HepG2 (cell line): Measurements from ENCODE around the gene PDE3B. TPM values are rescaled to one million over a fixed set of nuclear protein-coding genes. Genes with fewer than 3 reads are reported as not detected.
A peak's percentile ranks its signal among the peaks of the same experiment; 100 is the strongest.

Experiments
- DPF2 ChIP-seq: sonication (generic); formaldehyde crosslinking; IDR thresholded peaks from 2 replicates; pipeline ENCODE4 v1.4.0; 2020; ENCODE audit warnings: mild to moderate bottlenecking, low read depth, missing genetic modification reagents, borderline replicate concordance
- HES4 ChIP-seq: sonication (generic); formaldehyde crosslinking; IDR thresholded peaks from 2 replicates; pipeline ENCODE4 v1.9.0; 2021; ENCODE audit warnings: mild to moderate bottlenecking, missing genetic modification reagents, borderline replicate concordance
- KAT2B ChIP-seq: fragments of 150-350 bp; IDR thresholded peaks from 2 replicates; pipeline ENCODE4 v1.6.1; 2014; ENCODE audit warnings: low read depth, low read length, borderline replicate concordance
- SATB2 ChIP-seq: sonication (generic); formaldehyde crosslinking; IDR thresholded peaks from 2 replicates; pipeline ENCODE4 v1.5.0; 2020; ENCODE audit warnings: missing genetic modification reagents
- TEAD3 ChIP-seq: optimal IDR thresholded peaks from 2 replicates; pipeline ENCODE3; 2016; ENCODE audit warnings: borderline replicate concordance
- ZNF235 ChIP-seq: sonication (generic); formaldehyde crosslinking; IDR thresholded peaks from 2 replicates; pipeline ENCODE4 v1.8.1; 2023; ENCODE audit warnings: mild to moderate bottlenecking, missing genetic modification reagents, borderline replicate concordance
- polyA plus RNA-seq, 8 experiments: library from polyadenylated mRNA; depleted of rRNA in 3 of 8; stranded (reverse) in 7 of 8; unstranded in 1 of 8; fragments of >200 nt; fragmentation: Illumina TruSeq in 4 of 8; extraction: Trizol in 4 of 8; gene quantifications; 2 replicates each; pipeline versions ENCODE4 v1.2.1 to v1.2.3, GENCODE V29; 2011 to 2016; ENCODE audit warnings: low read depth in 4 of 8, missing spikeins in 1 of 8, mixed read lengths in 1 of 8; ENCODE audit not compliant: insufficient read depth in 1 of 8
- total RNA-seq, 5 experiments: library from RNA; depleted of rRNA; stranded (reverse); fragments of >200 nt; fragmentation: Illumina TruSeq; extraction: Trizol; gene quantifications; 2 replicates each; pipeline ENCODE4 v1.2.3, GENCODE V29; 2016; ENCODE audit warnings: low read depth in 1 of 5
- TF ChIP-seq, protein P1 (sequence below): sonication (generic); formaldehyde crosslinking; IDR thresholded peaks from 2 replicates; pipeline ENCODE4 v1.4.0; 2020; ENCODE audit warnings: missing genetic modification reagents
- TF ChIP-seq, protein P2 (sequence below): sonication (generic); formaldehyde crosslinking; IDR thresholded peaks from 2 replicates; pipeline ENCODE4 v1.5.1; 2020; ENCODE audit warnings: mild to moderate bottlenecking, missing genetic modification reagents, borderline replicate concordance
- TF ChIP-seq, protein P3 (sequence below): sonication (generic); formaldehyde crosslinking; IDR thresholded peaks from 2 replicates; pipeline ENCODE4 v1.8.1; 2023; ENCODE audit warnings: mild to moderate bottlenecking, inconsistent platforms, moderate library complexity, missing genetic modification reagents, borderline replicate concordance
- TF ChIP-seq, protein P4 (sequence below): sonication (generic); formaldehyde crosslinking; IDR thresholded peaks from 2 replicates; pipeline ENCODE4 v1.4.0; 2020; ENCODE audit warnings: missing genetic modification reagents, mild to moderate bottlenecking, borderline replicate concordance
- TF ChIP-seq, protein P5 (sequence below): sonication (generic); formaldehyde crosslinking; IDR thresholded peaks from 2 replicates; pipeline ENCODE4 v1.4.0; 2020; ENCODE audit warnings: missing genetic modification reagents
- TF ChIP-seq, protein P6 (sequence below): sonication (generic); formaldehyde crosslinking; IDR thresholded peaks from 2 replicates; pipeline ENCODE4 v1.8.0; 2022; ENCODE audit warnings: missing genetic modification reagents, mild to moderate bottlenecking, moderate library complexity, borderline replicate concordance

Gene PDE3B
- total and polyA plus RNA-seq, 2 of the 13 experiments (the other 11 are each of a cell fraction or from before 2014, with no cell fraction given), result 14.1 to 26.5 TPM

DNA sequence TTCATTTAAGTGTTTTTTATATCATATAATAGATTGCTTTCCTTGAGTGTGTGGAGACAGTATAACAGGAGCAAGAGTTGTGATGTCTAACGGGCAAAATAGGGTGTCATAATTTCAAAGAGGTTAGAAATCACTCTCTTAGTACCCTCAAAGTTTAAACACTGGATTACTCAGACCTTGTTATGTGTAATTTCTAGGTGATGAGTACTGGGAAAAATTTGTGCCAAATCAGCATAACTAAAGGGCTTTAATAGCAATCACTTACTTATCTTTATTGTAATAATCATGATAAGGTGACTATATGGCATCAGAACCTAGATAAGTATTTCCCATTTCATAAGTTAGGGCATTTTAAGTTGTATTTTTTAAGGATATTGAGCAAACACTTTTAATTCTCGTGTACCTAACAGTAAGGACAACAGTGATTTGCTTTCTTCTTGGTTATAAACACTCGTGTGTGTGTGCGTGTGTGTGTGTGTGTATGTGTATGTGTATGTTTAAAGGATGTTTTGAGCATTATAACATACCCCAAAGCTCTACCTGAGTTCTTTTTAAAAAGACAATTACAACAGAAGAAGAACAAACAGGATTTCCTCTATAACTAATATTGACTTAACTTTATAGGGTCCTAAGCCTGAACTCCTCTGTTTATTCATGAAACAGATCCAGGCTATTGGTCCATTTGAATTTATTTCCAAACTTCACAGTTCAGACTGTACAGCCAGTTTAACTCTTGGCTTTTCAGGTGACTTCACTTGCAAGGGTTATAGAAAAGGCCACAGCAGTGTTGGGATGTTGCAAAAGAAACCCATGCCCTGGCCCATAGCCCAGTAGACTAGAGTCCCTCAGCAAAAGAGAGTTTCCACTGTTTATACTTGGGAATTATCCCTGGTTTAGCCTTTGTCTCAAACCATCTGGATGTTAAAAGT lies 23.7 kb upstream of the PDE3B start (continued):
- TF ChIP-seq, protein P1, sequence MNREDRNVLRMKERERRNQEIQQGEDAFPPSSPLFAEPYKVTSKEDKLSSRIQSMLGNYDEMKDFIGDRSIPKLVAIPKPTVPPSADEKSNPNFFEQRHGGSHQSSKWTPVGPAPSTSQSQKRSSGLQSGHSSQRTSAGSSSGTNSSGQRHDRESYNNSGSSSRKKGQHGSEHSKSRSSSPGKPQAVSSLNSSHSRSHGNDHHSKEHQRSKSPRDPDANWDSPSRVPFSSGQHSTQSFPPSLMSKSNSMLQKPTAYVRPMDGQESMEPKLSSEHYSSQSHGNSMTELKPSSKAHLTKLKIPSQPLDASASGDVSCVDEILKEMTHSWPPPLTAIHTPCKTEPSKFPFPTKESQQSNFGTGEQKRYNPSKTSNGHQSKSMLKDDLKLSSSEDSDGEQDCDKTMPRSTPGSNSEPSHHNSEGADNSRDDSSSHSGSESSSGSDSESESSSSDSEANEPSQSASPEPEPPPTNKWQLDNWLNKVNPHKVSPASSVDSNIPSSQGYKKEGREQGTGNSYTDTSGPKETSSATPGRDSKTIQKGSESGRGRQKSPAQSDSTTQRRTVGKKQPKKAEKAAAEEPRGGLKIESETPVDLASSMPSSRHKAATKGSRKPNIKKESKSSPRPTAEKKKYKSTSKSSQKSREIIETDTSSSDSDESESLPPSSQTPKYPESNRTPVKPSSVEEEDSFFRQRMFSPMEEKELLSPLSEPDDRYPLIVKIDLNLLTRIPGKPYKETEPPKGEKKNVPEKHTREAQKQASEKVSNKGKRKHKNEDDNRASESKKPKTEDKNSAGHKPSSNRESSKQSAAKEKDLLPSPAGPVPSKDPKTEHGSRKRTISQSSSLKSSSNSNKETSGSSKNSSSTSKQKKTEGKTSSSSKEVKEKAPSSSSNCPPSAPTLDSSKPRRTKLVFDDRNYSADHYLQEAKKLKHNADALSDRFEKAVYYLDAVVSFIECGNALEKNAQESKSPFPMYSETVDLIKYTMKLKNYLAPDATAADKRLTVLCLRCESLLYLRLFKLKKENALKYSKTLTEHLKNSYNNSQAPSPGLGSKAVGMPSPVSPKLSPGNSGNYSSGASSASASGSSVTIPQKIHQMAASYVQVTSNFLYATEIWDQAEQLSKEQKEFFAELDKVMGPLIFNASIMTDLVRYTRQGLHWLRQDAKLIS (CRISPR knock-in tag), result no peak
- TF ChIP-seq DPF2 (CRISPR knock-in tag) (peak; percentile 58; the same call in 1 of the 2 replicates), HES4 (CRISPR knock-in tag) (no peak), KAT2B (no peak), ZNF235 (no peak), SATB2 (CRISPR knock-in tag) (no peak), TEAD3 (CRISPR knock-in tag) (no peak)
- TF ChIP-seq, protein P2, sequence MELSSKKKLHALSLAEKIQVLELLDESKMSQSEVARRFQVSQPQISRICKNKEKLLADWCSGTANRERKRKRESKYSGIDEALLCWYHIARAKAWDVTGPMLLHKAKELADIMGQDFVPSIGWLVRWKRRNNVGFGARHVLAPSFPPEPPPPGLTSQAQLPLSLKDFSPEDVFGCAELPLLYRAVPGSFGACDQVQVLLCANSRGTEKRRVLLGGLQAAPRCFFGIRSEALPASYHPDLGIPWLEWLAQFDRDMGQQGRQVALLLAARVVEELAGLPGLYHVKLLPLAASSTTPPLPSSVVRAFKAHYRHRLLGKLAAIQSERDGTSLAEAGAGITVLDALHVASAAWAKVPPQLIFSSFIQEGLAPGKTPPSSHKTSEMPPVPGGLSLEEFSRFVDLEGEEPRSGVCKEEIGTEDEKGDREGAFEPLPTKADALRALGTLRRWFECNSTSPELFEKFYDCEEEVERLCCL (CRISPR knock-in tag), result no peak
- TF ChIP-seq, protein P3, sequence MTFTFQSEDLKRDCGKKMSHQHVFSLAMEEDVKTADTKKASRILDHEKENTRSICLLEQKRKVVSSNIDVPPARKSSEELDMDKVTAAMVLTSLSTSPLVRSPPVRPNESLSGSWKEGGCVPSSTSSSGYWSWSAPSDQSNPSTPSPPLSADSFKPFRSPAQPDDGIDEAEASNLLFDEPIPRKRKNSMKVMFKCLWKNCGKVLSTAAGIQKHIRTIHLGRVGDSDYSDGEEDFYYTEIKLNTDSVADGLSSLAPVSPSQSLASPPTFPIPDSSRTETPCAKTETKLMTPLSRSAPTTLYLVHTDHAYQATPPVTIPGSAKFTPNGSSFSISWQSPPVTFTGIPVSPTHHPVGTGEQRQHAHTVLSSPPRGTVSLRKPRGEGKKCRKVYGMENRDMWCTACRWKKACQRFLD (CRISPR knock-in tag), result no peak
- TF ChIP-seq, protein P4, sequence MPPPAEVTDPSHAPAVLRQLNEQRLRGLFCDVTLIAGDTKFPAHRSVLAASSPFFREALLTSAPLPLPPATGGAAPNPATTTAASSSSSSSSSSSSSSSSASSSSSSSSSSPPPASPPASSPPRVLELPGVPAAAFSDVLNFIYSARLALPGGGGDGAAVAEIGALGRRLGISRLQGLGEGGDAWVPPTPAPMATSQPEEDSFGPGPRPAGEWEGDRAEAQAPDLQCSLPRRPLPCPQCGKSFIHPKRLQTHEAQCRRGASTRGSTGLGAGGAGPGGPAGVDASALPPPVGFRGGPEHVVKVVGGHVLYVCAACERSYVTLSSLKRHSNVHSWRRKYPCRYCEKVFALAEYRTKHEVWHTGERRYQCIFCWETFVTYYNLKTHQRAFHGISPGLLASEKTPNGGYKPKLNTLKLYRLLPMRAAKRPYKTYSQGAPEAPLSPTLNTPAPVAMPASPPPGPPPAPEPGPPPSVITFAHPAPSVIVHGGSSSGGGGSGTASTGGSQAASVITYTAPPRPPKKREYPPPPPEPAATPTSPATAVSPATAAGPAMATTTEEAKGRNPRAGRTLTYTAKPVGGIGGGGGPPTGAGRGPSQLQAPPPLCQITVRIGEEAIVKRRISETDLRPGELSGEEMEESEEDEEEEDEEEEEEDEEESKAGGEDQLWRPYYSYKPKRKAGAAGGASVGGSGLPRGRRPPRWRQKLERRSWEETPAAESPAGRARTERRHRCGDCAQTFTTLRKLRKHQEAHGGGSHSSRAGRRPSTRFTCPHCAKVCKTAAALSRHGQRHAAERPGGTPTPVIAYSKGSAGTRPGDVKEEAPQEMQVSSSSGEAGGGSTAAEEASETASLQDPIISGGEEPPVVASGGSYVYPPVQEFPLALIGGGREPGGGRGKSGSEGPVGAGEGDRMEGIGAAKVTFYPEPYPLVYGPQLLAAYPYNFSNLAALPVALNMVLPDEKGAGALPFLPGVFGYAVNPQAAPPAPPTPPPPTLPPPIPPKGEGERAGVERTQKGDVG (CRISPR knock-in tag), result no peak
- TF ChIP-seq, protein P5, sequence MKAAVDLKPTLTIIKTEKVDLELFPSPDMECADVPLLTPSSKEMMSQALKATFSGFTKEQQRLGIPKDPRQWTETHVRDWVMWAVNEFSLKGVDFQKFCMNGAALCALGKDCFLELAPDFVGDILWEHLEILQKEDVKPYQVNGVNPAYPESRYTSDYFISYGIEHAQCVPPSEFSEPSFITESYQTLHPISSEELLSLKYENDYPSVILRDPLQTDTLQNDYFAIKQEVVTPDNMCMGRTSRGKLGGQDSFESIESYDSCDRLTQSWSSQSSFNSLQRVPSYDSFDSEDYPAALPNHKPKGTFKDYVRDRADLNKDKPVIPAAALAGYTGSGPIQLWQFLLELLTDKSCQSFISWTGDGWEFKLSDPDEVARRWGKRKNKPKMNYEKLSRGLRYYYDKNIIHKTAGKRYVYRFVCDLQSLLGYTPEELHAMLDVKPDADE (CRISPR knock-in tag), result no peak
- TF ChIP-seq, protein P6, sequence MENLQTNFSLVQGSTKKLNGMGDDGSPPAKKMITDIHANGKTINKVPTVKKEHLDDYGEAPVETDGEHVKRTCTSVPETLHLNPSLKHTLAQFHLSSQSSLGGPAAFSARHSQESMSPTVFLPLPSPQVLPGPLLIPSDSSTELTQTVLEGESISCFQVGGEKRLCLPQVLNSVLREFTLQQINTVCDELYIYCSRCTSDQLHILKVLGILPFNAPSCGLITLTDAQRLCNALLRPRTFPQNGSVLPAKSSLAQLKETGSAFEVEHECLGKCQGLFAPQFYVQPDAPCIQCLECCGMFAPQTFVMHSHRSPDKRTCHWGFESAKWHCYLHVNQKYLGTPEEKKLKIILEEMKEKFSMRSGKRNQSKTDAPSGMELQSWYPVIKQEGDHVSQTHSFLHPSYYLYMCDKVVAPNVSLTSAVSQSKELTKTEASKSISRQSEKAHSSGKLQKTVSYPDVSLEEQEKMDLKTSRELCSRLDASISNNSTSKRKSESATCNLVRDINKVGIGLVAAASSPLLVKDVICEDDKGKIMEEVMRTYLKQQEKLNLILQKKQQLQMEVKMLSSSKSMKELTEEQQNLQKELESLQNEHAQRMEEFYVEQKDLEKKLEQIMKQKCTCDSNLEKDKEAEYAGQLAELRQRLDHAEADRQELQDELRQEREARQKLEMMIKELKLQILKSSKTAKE (CRISPR knock-in tag), result no peak; the same call in 1 of the 2 replicates
